Measurements from ENCODE around the gene NCLN.

GRCh38 chr19:3192684-3193083, 7.0 kb downstream of the NCLN start:
- no peak for TF ChIP-seq CTCF (IDR thresholded peaks at IDR 0.05 in 4 of 5, conservative IDR thresholded peaks at IDR 0.05 in 1 of 5)
- TF ChIP-seq POLR2A (IDR thresholded peaks at IDR 0.05), result no peak
